Mucosa of rectum (tissue), 2 donors: Measurements from ENCODE around the gene LAPTM5.

Source experiments
- H3K27ac ChIP-seq, 2 donors: one replicate each; pipeline ENCODE4 v1.7.0; 2013; ENCODE audit warnings: inconsistent platforms in 2 of 2, low read depth in 2 of 2, low read length in 2 of 2
- H3K27me3 ChIP-seq, 2 donors: one replicate each; pipeline ENCODE4 v1.7.0; 2013; ENCODE audit warnings: low read length in 2 of 2; ENCODE audit not compliant: control insufficient read depth in 2 of 2, insufficient read depth in 2 of 2
- H3K36me3 ChIP-seq, 2 donors: one replicate each; pipeline ENCODE4 v1.7.0; 2013; ENCODE audit warnings: low read length in 2 of 2; ENCODE audit not compliant: control insufficient read depth in 2 of 2, insufficient read depth in 2 of 2
- H3K4me1 ChIP-seq, 2 donors: one replicate each; pipeline ENCODE4 v1.7.0; 2013; ENCODE audit warnings: low read length in 2 of 2, mild to moderate bottlenecking in 1 of 2; ENCODE audit not compliant: control insufficient read depth in 2 of 2, insufficient read depth in 2 of 2
- H3K4me3 ChIP-seq, 2 donors: one replicate each; pipeline ENCODE4 v1.7.0; 2013; ENCODE audit warnings: low read length in 2 of 2
- H3K9ac ChIP-seq, 2 donors: one replicate each; pipeline ENCODE4 v1.7.0; 2013; ENCODE audit warnings: low read length in 2 of 2, low read depth in 1 of 2, mild to moderate bottlenecking in 1 of 2
- H3K9me3 ChIP-seq, 2 donors: one replicate each; pipeline ENCODE4 v1.7.0; 2013; ENCODE audit warnings: low read length in 2 of 2; ENCODE audit not compliant: control insufficient read depth in 2 of 2
- donor health status: healthy.
- donor health status: Normal muscosa, but diverticular disease.

LAPTM5 gene

GRCh38 chr1:30714536-30715090 lies 43.0 kb downstream of the LAPTM5 start:
- peaks cover 0 to 5% of the 10 kb centered on the region in 2 donors for H3K9me3 ChIP-seq
- H3K27me3 ChIP-seq: no peaks in the 10 kb centered on the region
- no peak overlapping the region for H3K4me3 ChIP-seq
- H3K4me1 ChIP-seq: peaks cover 4 to 10% of the 10 kb centered on the region in 2 donors
- H3K9ac ChIP-seq: no peak overlapping the region
- H3K36me3 ChIP-seq: no peaks in the 10 kb centered on the region
- no peak overlapping the region for H3K27ac ChIP-seq

- Histone ChIP-seq H3K27me3 (no peaks in the 10 kb centered on the region), H3K36me3 (no peaks in the 10 kb centered on the region), H3K27ac (no peak overlapping the region), H3K4me3 (no peak overlapping the region), H3K4me1 (peaks cover 3 to 4% of the 10 kb centered on the region in 2 donors), H3K9ac (no peak overlapping the region), H3K9me3 (peaks cover 0 to 5% of the 10 kb centered on the region in 2 donors)
Measured at GRCh38 chr1:30714025-30714424, 43.5 kb downstream of the LAPTM5 start.

- no peaks in the 10 kb centered on the region for H3K36me3 ChIP-seq
- H3K9ac ChIP-seq: no peak overlapping the region
- H3K9me3 ChIP-seq: peaks cover 0 to 5% of the 10 kb centered on the region in 2 donors
- H3K4me3 ChIP-seq: no peak overlapping the region
- H3K27ac ChIP-seq: no peak overlapping the region
- no peaks in the 10 kb centered on the region for H3K4me1 ChIP-seq
- H3K27me3 ChIP-seq: peaks cover 0 to 2% of the 10 kb centered on the region in 2 donors
Measured at GRCh38 chr1:30713311-30713710, 44.3 kb downstream of the LAPTM5 start.

GRCh38 chr1:30712583-30712982 lies 45.0 kb downstream of the LAPTM5 start:
- H3K36me3 ChIP-seq: no peaks in the 10 kb centered on the region
- no peak overlapping the region for H3K9ac ChIP-seq
- H3K9me3 ChIP-seq: peaks cover 0 to 5% of the 10 kb centered on the region in 2 donors
- H3K27me3 ChIP-seq: peaks cover 2 to 6% of the 10 kb centered on the region in 2 donors
- H3K27ac ChIP-seq: no peak overlapping the region
- H3K4me3 ChIP-seq: no peak overlapping the region
- peaks cover 0 to 3% of the 10 kb centered on the region in 2 donors for H3K4me1 ChIP-seq

- H3K9me3 ChIP-seq: peaks cover 0 to 3% of the 10 kb centered on the region in 2 donors
- no peak overlapping the region for H3K9ac ChIP-seq
- no peaks in the 10 kb centered on the region for H3K36me3 ChIP-seq
- no peak overlapping the region for H3K27ac ChIP-seq
- peaks cover 0 to 3% of the 10 kb centered on the region in 2 donors for H3K4me1 ChIP-seq
- no peak overlapping the region for H3K4me3 ChIP-seq
- H3K27me3 ChIP-seq: peaks cover 7 to 10% of the 10 kb centered on the region in 2 donors
Measured at GRCh38 chr1:30710407-30710806, 47.2 kb downstream of the LAPTM5 start.

- H3K9me3 ChIP-seq: no peaks in the 10 kb centered on the region
- peaks cover 9 to 12% of the 10 kb centered on the region in 2 donors for H3K27me3 ChIP-seq
- H3K36me3 ChIP-seq: no peaks in the 10 kb centered on the region
- H3K4me3 ChIP-seq: no peak overlapping the region
- H3K9ac ChIP-seq: no peak overlapping the region
- peaks cover 3 to 4% of the 10 kb centered on the region in 2 donors for H3K4me1 ChIP-seq
- H3K27ac ChIP-seq: no peak overlapping the region
Measured at GRCh38 chr1:30708361-30708728, 49.2 kb downstream of the LAPTM5 start.

GRCh38 chr1:30707412-30708360 lies 49.9 kb downstream of the LAPTM5 start:
- Histone ChIP-seq H3K4me3 (no peak overlapping the region), H3K9me3 (no peaks in the 10 kb centered on the region), H3K9ac (no peak overlapping the region)

GRCh38 chr1:30706528-30706927 lies 51.0 kb downstream of the LAPTM5 start:
- H3K9me3 ChIP-seq: no peaks in the 10 kb centered on the region
- no peak overlapping the region for H3K27ac ChIP-seq
- H3K9ac ChIP-seq: no peak overlapping the region
- peaks cover 3 to 4% of the 10 kb centered on the region in 2 donors for H3K4me1 ChIP-seq
- peaks cover 9 to 12% of the 10 kb centered on the region in 2 donors for H3K27me3 ChIP-seq
- no peaks in the 10 kb centered on the region for H3K36me3 ChIP-seq
- no peak overlapping the region for H3K4me3 ChIP-seq

More at GRCh38 chr1:30707412-30708360, 49.9 kb downstream of the LAPTM5 start:
- Histone ChIP-seq H3K4me1 (peaks cover 3 to 4% of the 10 kb centered on the region in 2 donors), H3K27ac (no peak overlapping the region), H3K36me3 (no peaks in the 10 kb centered on the region), H3K27me3 (peaks cover 9 to 12% of the 10 kb centered on the region in 2 donors)

GRCh38 chr1:30705698-30706097 lies 51.9 kb downstream of the LAPTM5 start:
- H3K36me3 ChIP-seq: no peaks in the 10 kb centered on the region
- H3K27me3 ChIP-seq: peaks cover 9 to 12% of the 10 kb centered on the region in 2 donors
- H3K4me1 ChIP-seq: peaks cover 3 to 4% of the 10 kb centered on the region in 2 donors
- H3K27ac ChIP-seq: no peak overlapping the region
- no peak overlapping the region for H3K4me3 ChIP-seq
- no peak overlapping the region for H3K9ac ChIP-seq
- H3K9me3 ChIP-seq: no peaks in the 10 kb centered on the region
